Caki2 (cell line): ENCODE data around the gene RC3H2. TPM values are rescaled to one million over a fixed set of nuclear protein-coding genes. Genes with fewer than 3 reads are reported as not detected.
"Not testable (repeated sequence)": the region's sequence is repeated elsewhere in the genome, so short reads cannot be mapped to it uniquely, and the experiment has no call there.

ENCODE experiments used
- DNase-seq: peaks from one replicate; pipeline ENCODE4 v3.0.0-alpha.2; 2015; ENCODE audit warnings: low read depth
- in situ Hi-C: cut with HindIII; loops from 2 replicates; pipeline ENCODE4 v1.10.0; 2016; ENCODE audit warnings: low sequenced_read_pairs, low pct_unique_long_range_greater_than_20kb, mixed read lengths
- total RNA-seq: library from RNA; depleted of rRNA; stranded (reverse); fragments of >200 nt; shearing (Covaris generic); gene quantifications from 2 replicates; pipeline ENCODE4 v1.2.3, GENCODE V29; 2014; ENCODE audit warnings: low replicate concordance

Gene RC3H2
- total RNA-seq, 1 experiment from 2014 or later = 26.6 TPM

GRCh38 chr9:122929796-122930354, 24.7 kb upstream of the RC3H2 start:
- in situ Hi-C loops = no loop called here
- no peak for DNase-seq

GRCh38 chr9:122923947-122924346, 18.8 kb upstream of the RC3H2 start:
- in situ Hi-C loops = no loop called here
- DNase-seq = peak; percentile 65

GRCh38 chr9:122922713-122923112, 17.6 kb upstream of the RC3H2 start:
- in situ Hi-C loops = no loop called here
- no peak for DNase-seq

- in situ Hi-C loops = no loop called here
- DNase-seq = no peak
These were observed 13.2 kb upstream of the RC3H2 start for GRCh38 chr9:122918310-122918709.

- in situ Hi-C loops = no loop called here
- peak; percentile 84 for DNase-seq
These were observed 8.0 kb upstream of the RC3H2 start, which contains the start of gene ZBTB6 for GRCh38 chr9:122912964-122913673. Gene ZBTB6, minus strand, starts transcription at chr9:122913323. Its CDS starts 1,251 bp downstream, at chr9:122912072.

GRCh38 chr9:122912671-122912963, 7.5 kb upstream of the RC3H2 start:
- no peak for DNase-seq
- in situ Hi-C loops = no loop called here

- in situ Hi-C loops, DNase-seq: not testable (repeated sequence)
These were observed 963 bp upstream of the RC3H2 start for GRCh38 chr9:122906122-122906521.

GRCh38 chr9:122904466-122904822, 715 bp downstream of the RC3H2 start:
- in situ Hi-C loops = no loop called here
- no peak for DNase-seq

GRCh38 chr9:122900791-122901190, 4.4 kb downstream of the RC3H2 start:
- in situ Hi-C loops = no loop called here

GRCh38 chr9:122897969-122898368, 7.2 kb downstream of the RC3H2 start:
- in situ Hi-C loops = no loop called here
- DNase-seq = no peak

More at GRCh38 chr9:122900791-122901190, 4.4 kb downstream of the RC3H2 start:
- DNase-seq = no peak

- DNase-seq = no peak
- in situ Hi-C loops = no loop called here
These were observed 16.7 kb downstream of the RC3H2 start for GRCh38 chr9:122888480-122888879.

- no peak for DNase-seq
- in situ Hi-C loops = no loop called here
These were observed 22.0 kb downstream of the RC3H2 start for GRCh38 chr9:122883125-122883524.

GRCh38 chr9:122879443-122879842, 25.7 kb downstream of the RC3H2 start:
- in situ Hi-C loops = no loop called here

GRCh38 chr9:122875523-122875922, 29.6 kb downstream of the RC3H2 start:
- DNase-seq = no peak
- in situ Hi-C loops = no loop called here

More at GRCh38 chr9:122879443-122879842, 25.7 kb downstream of the RC3H2 start:
- no peak for DNase-seq

- DNase-seq, in situ Hi-C loops: not testable (repeated sequence)
These were observed 37.9 kb downstream of the RC3H2 start for GRCh38 chr9:122867276-122867675.

- in situ Hi-C loops = no loop called here
- no peak for DNase-seq
These were observed 39.1 kb downstream of the RC3H2 start for GRCh38 chr9:122866079-122866478.

- in situ Hi-C loops = no loop called here
- no peak for DNase-seq
These were observed 39.9 kb downstream of the RC3H2 start for GRCh38 chr9:122865300-122865699.

GRCh38 chr9:122863407-122863806, 41.8 kb downstream of the RC3H2 start:
- no peak for DNase-seq
- in situ Hi-C loops = no loop called here

- in situ Hi-C loops = no loop called here
- DNase-seq = peak; percentile 71
These were observed 44.6 kb downstream of the RC3H2 start for GRCh38 chr9:122860319-122861142.
